ENCODE results near the gene ATP11B.

ATP11B gene

DNA sequence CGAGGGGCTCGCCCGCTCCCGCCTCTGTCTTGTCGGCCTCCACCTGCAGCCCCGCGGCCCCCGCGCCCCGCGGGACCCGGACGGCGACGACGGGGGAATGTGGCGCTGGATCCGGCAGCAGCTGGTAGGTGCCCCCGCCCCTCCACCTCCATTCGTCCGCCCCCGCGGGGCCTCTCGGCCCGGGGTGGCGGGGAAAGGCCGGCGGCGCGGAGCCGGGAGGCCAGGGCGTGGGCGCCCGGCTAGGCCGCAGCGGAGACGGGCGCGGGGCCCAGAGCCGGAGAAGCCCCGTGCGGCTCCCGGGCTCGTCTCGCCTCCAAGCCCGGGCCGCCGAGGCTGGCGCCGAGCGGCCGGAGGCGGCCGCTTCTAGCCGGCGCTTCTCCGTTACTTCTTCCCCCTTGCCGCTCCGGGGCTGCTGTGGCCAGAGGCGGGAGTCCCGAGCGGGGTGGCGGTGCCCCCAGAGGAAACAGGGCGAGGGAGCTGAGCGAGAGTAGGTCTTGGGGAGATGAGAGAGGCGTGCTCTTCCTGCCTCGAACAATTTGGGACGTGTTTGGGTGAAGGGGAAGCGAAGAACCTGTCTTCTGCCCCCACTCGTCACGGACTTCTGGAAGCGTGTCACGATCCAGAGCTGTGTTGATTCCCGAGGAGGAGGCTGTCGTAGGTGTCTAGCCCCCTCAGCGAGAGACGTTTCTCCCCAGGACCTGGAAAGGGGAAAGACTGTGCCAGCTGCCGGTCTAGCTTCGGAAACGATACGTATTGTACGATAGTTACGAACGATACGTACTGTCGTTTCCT, 555 bp downstream of the ATP11B start (continued):
- peak; percentile 81 for TF ChIP-seq ZNF600 (tag by site-specific recombination; IDR thresholded peaks at IDR 0.05)
- peak; percentile 31; the same call in 1 of the 2 replicates for TF ChIP-seq ZNF561 (tag by site-specific recombination; IDR thresholded peaks at IDR 0.05; ENCODE audit: borderline replicate concordance)
- TF ChIP-seq ZNF549 (tag by site-specific recombination; IDR thresholded peaks at IDR 0.05) = no peak
- TF ChIP-seq, protein P1, sequence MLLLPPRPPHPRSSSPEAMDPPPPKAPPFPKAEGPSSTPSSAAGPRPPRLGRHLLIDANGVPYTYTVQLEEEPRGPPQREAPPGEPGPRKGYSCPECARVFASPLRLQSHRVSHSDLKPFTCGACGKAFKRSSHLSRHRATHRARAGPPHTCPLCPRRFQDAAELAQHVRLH (tag by site-specific recombination; IDR thresholded peaks at IDR 0.05) = no peak
- no peak for TF ChIP-seq ZNF529 (tag by site-specific recombination; IDR thresholded peaks at IDR 0.05; ENCODE audit: insufficient replicate concordance)
- TF ChIP-seq, protein P2, sequence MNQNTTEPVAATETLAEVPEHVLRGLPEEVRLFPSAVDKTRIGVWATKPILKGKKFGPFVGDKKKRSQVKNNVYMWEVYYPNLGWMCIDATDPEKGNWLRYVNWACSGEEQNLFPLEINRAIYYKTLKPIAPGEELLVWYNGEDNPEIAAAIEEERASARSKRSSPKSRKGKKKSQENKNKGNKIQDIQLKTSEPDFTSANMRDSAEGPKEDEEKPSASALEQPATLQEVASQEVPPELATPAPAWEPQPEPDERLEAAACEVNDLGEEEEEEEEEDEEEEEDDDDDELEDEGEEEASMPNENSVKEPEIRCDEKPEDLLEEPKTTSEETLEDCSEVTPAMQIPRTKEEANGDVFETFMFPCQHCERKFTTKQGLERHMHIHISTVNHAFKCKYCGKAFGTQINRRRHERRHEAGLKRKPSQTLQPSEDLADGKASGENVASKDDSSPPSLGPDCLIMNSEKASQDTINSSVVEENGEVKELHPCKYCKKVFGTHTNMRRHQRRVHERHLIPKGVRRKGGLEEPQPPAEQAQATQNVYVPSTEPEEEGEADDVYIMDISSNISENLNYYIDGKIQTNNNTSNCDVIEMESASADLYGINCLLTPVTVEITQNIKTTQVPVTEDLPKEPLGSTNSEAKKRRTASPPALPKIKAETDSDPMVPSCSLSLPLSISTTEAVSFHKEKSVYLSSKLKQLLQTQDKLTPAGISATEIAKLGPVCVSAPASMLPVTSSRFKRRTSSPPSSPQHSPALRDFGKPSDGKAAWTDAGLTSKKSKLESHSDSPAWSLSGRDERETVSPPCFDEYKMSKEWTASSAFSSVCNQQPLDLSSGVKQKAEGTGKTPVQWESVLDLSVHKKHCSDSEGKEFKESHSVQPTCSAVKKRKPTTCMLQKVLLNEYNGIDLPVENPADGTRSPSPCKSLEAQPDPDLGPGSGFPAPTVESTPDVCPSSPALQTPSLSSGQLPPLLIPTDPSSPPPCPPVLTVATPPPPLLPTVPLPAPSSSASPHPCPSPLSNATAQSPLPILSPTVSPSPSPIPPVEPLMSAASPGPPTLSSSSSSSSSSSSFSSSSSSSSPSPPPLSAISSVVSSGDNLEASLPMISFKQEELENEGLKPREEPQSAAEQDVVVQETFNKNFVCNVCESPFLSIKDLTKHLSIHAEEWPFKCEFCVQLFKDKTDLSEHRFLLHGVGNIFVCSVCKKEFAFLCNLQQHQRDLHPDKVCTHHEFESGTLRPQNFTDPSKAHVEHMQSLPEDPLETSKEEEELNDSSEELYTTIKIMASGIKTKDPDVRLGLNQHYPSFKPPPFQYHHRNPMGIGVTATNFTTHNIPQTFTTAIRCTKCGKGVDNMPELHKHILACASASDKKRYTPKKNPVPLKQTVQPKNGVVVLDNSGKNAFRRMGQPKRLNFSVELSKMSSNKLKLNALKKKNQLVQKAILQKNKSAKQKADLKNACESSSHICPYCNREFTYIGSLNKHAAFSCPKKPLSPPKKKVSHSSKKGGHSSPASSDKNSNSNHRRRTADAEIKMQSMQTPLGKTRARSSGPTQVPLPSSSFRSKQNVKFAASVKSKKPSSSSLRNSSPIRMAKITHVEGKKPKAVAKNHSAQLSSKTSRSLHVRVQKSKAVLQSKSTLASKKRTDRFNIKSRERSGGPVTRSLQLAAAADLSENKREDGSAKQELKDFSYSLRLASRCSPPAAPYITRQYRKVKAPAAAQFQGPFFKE (tag by site-specific recombination; IDR thresholded peaks at IDR 0.05; ENCODE audit: borderline replicate concordance) = no peak
- no peak for TF ChIP-seq WT1 (tag by site-specific recombination; IDR thresholded peaks at IDR 0.05)
- TF ChIP-seq, protein P3, sequence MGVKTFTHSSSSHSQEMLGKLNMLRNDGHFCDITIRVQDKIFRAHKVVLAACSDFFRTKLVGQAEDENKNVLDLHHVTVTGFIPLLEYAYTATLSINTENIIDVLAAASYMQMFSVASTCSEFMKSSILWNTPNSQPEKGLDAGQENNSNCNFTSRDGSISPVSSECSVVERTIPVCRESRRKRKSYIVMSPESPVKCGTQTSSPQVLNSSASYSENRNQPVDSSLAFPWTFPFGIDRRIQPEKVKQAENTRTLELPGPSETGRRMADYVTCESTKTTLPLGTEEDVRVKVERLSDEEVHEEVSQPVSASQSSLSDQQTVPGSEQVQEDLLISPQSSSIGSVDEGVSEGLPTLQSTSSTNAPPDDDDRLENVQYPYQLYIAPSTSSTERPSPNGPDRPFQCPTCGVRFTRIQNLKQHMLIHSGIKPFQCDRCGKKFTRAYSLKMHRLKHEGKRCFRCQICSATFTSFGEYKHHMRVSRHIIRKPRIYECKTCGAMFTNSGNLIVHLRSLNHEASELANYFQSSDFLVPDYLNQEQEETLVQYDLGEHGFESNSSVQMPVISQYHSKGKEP (tag by site-specific recombination; IDR thresholded peaks at IDR 0.05) = no peak
- TF ChIP-seq ZNF514 (tag by site-specific recombination; IDR thresholded peaks at IDR 0.05) = no peak
- TF ChIP-seq YY1 (tag by site-specific recombination; IDR thresholded peaks at IDR 0.05) = no peak; the same call in 1 of the 2 replicates
- TF ChIP-seq, protein P4, sequence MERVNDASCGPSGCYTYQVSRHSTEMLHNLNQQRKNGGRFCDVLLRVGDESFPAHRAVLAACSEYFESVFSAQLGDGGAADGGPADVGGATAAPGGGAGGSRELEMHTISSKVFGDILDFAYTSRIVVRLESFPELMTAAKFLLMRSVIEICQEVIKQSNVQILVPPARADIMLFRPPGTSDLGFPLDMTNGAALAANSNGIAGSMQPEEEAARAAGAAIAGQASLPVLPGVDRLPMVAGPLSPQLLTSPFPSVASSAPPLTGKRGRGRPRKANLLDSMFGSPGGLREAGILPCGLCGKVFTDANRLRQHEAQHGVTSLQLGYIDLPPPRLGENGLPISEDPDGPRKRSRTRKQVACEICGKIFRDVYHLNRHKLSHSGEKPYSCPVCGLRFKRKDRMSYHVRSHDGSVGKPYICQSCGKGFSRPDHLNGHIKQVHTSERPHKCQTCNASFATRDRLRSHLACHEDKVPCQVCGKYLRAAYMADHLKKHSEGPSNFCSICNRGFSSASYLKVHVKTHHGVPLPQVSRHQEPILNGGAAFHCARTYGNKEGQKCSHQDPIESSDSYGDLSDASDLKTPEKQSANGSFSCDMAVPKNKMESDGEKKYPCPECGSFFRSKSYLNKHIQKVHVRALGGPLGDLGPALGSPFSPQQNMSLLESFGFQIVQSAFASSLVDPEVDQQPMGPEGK (tag by site-specific recombination; IDR thresholded peaks at IDR 0.05) = peak; percentile 65
- no peak for TF ChIP-seq ZNF548 (tag by site-specific recombination; IDR thresholded peaks at IDR 0.05)
- no peak for TF ChIP-seq ZNF426 (tag by site-specific recombination; IDR thresholded peaks at IDR 0.05)
- TF ChIP-seq KLF9 (tag by site-specific recombination; IDR thresholded peaks at IDR 0.05; ENCODE audit: low read depth) = no peak
- TF ChIP-seq, protein P5, sequence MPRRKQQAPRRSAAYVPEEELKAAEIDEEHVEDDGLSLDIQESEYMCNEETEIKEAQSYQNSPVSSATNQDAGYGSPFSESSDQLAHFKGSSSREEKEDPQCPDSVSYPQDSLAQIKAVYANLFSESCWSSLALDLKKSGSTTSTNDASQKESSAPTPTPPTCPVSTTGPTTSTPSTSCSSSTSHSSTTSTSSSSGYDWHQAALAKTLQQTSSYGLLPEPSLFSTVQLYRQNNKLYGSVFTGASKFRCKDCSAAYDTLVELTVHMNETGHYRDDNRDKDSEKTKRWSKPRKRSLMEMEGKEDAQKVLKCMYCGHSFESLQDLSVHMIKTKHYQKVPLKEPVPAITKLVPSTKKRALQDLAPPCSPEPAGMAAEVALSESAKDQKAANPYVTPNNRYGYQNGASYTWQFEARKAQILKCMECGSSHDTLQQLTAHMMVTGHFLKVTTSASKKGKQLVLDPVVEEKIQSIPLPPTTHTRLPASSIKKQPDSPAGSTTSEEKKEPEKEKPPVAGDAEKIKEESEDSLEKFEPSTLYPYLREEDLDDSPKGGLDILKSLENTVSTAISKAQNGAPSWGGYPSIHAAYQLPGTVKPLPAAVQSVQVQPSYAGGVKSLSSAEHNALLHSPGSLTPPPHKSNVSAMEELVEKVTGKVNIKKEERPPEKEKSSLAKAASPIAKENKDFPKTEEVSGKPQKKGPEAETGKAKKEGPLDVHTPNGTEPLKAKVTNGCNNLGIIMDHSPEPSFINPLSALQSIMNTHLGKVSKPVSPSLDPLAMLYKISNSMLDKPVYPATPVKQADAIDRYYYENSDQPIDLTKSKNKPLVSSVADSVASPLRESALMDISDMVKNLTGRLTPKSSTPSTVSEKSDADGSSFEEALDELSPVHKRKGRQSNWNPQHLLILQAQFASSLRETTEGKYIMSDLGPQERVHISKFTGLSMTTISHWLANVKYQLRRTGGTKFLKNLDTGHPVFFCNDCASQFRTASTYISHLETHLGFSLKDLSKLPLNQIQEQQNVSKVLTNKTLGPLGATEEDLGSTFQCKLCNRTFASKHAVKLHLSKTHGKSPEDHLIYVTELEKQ (tag by site-specific recombination; IDR thresholded peaks at IDR 0.05; ENCODE audit: borderline replicate concordance) = no peak
- TF ChIP-seq, protein P6, sequence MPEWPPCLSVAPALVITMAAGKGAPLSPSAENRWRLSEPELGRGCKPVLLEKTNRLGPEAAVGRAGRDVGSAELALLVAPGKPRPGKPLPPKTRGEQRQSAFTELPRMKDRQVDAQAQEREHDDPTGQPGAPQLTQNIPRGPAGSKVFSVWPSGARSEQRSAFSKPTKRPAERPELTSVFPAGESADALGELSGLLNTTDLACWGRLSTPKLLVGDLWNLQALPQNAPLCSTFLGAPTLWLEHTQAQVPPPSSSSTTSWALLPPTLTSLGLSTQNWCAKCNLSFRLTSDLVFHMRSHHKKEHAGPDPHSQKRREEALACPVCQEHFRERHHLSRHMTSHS (tag by site-specific recombination; IDR thresholded peaks at IDR 0.05) = no peak
- TF ChIP-seq ZNF146 (tag by site-specific recombination; IDR thresholded peaks at IDR 0.05) = no peak
- TF ChIP-seq, protein P7, sequence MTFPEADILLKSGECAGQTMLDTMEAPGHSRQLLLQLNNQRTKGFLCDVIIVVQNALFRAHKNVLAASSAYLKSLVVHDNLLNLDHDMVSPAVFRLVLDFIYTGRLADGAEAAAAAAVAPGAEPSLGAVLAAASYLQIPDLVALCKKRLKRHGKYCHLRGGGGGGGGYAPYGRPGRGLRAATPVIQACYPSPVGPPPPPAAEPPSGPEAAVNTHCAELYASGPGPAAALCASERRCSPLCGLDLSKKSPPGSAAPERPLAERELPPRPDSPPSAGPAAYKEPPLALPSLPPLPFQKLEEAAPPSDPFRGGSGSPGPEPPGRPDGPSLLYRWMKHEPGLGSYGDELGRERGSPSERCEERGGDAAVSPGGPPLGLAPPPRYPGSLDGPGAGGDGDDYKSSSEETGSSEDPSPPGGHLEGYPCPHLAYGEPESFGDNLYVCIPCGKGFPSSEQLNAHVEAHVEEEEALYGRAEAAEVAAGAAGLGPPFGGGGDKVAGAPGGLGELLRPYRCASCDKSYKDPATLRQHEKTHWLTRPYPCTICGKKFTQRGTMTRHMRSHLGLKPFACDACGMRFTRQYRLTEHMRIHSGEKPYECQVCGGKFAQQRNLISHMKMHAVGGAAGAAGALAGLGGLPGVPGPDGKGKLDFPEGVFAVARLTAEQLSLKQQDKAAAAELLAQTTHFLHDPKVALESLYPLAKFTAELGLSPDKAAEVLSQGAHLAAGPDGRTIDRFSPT (tag by site-specific recombination; IDR thresholded peaks at IDR 0.05) = 0 out of 2 replicates have a peak, but pooled peaks have one; percentile 11
- TF ChIP-seq OVOL3 (tag by site-specific recombination; IDR thresholded peaks at IDR 0.05) = no peak
- no peak for TF ChIP-seq ZNF610 (tag by site-specific recombination; IDR thresholded peaks at IDR 0.05; ENCODE audit: borderline replicate concordance)
- no peak for TF ChIP-seq ZFP41 (tag by site-specific recombination; IDR thresholded peaks at IDR 0.05; ENCODE audit: borderline replicate concordance)

All from HEK293 (cell line).